ENCODE results near the gene LRTM2.
"Not testable (repeated sequence)": the region's sequence is repeated elsewhere in the genome, so short reads cannot be mapped to it uniquely, and the experiment has no call there.

- TF ChIP-seq POLR2AphosphoS5 (IDR thresholded peaks at IDR 0.05); CTCF (IDR thresholded peaks at IDR 0.05; ENCODE audit: poor library complexity, severe bottlenecking); MXI1 (conservative IDR thresholded peaks at IDR 0.05; ENCODE audit: poor library complexity, severe bottlenecking); TAF1 (IDR thresholded peaks at IDR 0.05; ENCODE audit: low read depth); RAD21 (conservative IDR thresholded peaks at IDR 0.05); EZH2 (IDR thresholded peaks at IDR 0.05; ENCODE audit: borderline replicate concordance, insufficient read depth, low read length, poor library complexity, severe bottlenecking); REST (IDR thresholded peaks at IDR 0.05; ENCODE audit: borderline replicate concordance); SMC3 (conservative IDR thresholded peaks at IDR 0.05; ENCODE audit: poor library complexity): not testable (repeated sequence)
Measured at GRCh38 chr12:1817928-1818327, 2.4 kb upstream of the LRTM2 start.
